Pancreas (tissue), 10 donors: Measurements from ENCODE around the gene ADAMTS2. TPM values are rescaled to one million over a fixed set of nuclear protein-coding genes. Genes with fewer than 3 reads are reported as not detected.
A peak's percentile ranks its signal among the peaks of the same experiment; 100 is the strongest.

Source experiments
- ATAC-seq, 4 donors: fragments of 200-7000 bp; cut with Tn5 transposase; one replicate each; pipeline versions ENCODE4 v1.8.0 to v1.9.1; 2020; ENCODE audit warnings: mild to moderate bottlenecking in 4 of 4, moderate library complexity in 4 of 4
- DNase-seq, 6 donors: peaks; one replicate each; pipeline ENCODE4 v3.0.0-alpha.2; 2020
- FAIRE-seq: peaks from 2 replicates; lab custom pipeline; 2012; peaks lifted over from hg19 to GRCh38; lab: Jason Lieb, UNC
- H3K27ac ChIP-seq, 4 donors: fragments of 200-600 bp; sonication (generic); 1 replicate in 3 of 4; 2 replicates in 1 of 4; pipeline versions ENCODE4 v1.5.0 to v1.8.0; 2020
- H3K27me3 ChIP-seq, 4 donors: fragments of 200-600 bp; one replicate each; pipeline ENCODE4 v1.8.0; 2021
- H3K36me3 ChIP-seq, 3 donors: fragments of 200-600 bp; sonication (generic) in 1 of 3; one replicate each; pipeline versions ENCODE4 v1.5.0 to v1.8.0; 2020 to 2021
- H3K4me1 ChIP-seq, 3 donors: fragments of 200-600 bp; one replicate each; pipeline ENCODE4 v1.8.0; 2021
- H3K4me3 ChIP-seq, 4 donors: fragments of 200-600 bp; sonication (generic) in 2 of 4; one replicate each; pipeline versions ENCODE4 v1.5.0 to v1.8.0; 2020 to 2021
- H3K9me3 ChIP-seq, 4 donors: fragments of 200-600 bp; one replicate each; pipeline ENCODE4 v1.8.0; 2021
- CTCF ChIP-seq, 4 donors: fragments of 200-600 bp; sonication (generic) in 3 of 4; IDR thresholded peaks; one replicate each; pipeline versions ENCODE4 v1.5.0 to v1.8.0; 2021; ENCODE audit warnings: antibody characterized with exemption in 4 of 4
- WGBS, 2 donors: extraction: QIAGEN DNeasy Blood & Tissue Kit; methylation state at CpG; one replicate each; pipeline ENCODE4 v1.1.7; 2013; 5-methylcytosine and 5-hydroxymethylcytosine counted together
- intact Hi-C, 3 donors: fragments of 100-400 bp; cut with DNase I; formaldehyde crosslinking; loops; one replicate each; pipeline versions ENCODE4 v1.11.1 to v1.14.2; 2022
- polyA plus RNA-seq, 2 donors: library from polyadenylated mRNA; stranded (reverse); fragments of 200-250 nt; gene quantifications; one replicate each; pipeline ENCODE4 v1.2.3, GENCODE V29; 2013
- total RNA-seq, 6 donors: library from RNA; stranded (reverse); fragmentation: NEBNext Ultra II Directional in 4 of 6; extraction: Animal tissue kit (Norgen Biotek cat#: 25700) in 4 of 6; gene quantifications; one replicate each; pipeline versions ENCODE4 v1.2.1 to v1.2.4, GENCODE V29; 2021 to 2023
- donor health status: healthy with polysubstance abuse.
- donor health status: DM: no; HTN: no; CAD: no; lungs with moderate emphysema.
- donor health status: DM: no; HTN: no; CAD: no.
- donor health status: control.
- donor health status: control.
- donor health status: Bipolar disorder and iron deficiency.
- donor health status: DM: yes; HTN: yes; CAD: no.
- donor health status: DM: no; HTN: no; CAD: no.
- donor health status: DM: no; HTN: no; CAD: no.
- donor health status: DM: yes; HTN: yes; CAD: no.

Gene ADAMTS2
- total and polyA plus RNA-seq, 8 donors = 1.3 to 18.5 (median 5.8) TPM

DNA sequence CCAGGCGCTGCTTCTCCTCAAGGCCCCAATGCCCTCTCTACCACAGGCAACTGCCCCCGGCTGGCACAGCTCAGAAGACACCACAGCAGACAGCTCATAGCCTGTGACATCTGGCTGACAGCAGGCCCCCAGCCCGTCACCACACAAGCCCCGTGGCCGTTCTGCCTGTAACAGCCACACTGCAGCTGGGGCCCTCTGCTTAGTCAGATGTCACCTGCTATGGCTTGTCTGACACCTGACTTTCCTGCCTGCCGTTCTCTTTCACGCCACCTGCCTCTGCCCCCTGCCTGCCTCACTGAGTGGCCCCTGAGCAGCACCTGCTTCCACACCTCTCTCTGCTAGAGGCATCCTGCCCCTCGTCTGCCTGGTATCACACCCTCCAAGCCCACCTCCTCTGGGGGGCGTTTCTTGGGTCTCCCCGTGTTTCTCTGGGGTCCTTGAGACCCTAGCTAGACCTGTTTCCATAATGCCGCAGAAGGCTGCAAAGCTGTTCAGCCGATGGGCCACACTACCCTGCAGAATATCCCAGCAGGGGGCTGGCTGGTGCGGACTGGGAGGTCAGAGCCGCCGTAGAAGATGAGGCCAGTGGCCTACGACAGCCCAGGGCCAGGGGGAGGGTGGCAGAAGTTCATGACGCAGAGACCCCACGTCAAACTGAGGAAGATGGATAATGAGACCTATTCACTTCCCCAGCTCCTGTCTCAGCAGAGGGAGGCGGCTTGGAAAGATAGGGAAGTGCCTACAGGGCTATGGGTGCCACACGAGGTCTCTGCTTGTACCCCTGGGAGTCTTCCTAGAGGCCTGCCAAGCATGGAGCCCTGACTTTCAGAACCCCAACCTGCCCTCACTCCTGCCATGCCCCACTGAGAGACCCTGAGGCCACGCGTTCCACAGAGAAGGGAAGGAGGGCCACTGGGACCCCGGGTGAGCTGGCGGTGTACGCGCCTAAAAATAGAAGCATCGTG is 190.0 kb downstream of the ADAMTS2 start:
- no peaks in the 10 kb centered on the region for H3K27me3 ChIP-seq
- no peak overlapping the region for H3K4me3 ChIP-seq
- no peaks in the 10 kb centered on the region for H3K36me3 ChIP-seq
- no peaks in the 10 kb centered on the region for H3K4me1 ChIP-seq
- no peaks in the 10 kb centered on the region for H3K9me3 ChIP-seq
- WGBS, 2 donors = 53 to 55% methylated on average over 27 of the region's 27 CpGs
- intact Hi-C loops = no loop called here
- FAIRE-seq (no peak), ATAC-seq (no peak), DNase-seq (no peak)
- TF ChIP-seq CTCF (IDR thresholded peaks at IDR 0.05) = no peak
- H3K27ac ChIP-seq = no peak overlapping the region

DNA sequence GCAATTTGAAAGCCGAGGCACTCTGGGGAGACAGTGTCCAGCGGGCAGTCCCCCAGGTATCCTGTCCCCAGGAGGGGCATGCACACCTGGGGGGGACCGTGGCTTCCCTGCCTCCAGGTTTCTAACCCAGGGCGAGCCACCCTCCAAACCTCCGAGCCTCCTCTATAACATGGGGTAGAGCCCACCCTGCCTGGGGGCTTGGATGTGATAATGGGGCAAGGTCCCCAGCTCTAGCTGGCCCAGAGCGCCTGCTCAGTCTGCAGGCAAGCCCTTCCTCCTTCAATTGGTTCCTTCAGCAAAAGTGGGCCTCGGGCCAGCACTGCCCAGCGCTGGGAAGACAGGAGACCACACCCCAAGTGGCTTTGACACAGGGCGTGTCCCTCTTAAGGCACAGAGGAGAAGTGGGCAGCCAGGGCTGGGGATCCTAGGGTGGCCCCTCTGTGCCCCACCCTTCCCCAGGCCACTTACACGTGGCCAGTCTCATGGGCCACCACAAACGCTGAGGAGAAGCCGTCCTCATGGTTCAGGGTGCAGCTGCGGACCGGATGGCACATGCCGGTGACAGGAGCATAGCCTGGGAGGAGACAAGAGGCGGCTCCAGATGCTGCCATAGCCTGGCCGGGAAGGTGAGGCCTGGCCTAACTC is 190.8 kb downstream of the ADAMTS2 start:
- no peak for DNase-seq
- H3K9me3 ChIP-seq = no peaks in the 10 kb centered on the region
- WGBS, 2 donors = 61 to 73% methylated on average over 17 of the region's 17 CpGs
- H3K36me3 ChIP-seq = no peaks in the 10 kb centered on the region
- ATAC-seq = no peak
- no peaks in the 10 kb centered on the region for H3K27me3 ChIP-seq
- TF ChIP-seq CTCF (IDR thresholded peaks at IDR 0.05) = no peak
- no peaks in the 10 kb centered on the region for H3K4me1 ChIP-seq
- no peak overlapping the region for H3K4me3 ChIP-seq
- no peak overlapping the region for H3K27ac ChIP-seq
- FAIRE-seq = no peak
- intact Hi-C loops = no loop called here

- ATAC-seq = no peak
- Histone ChIP-seq H3K9me3 (no peaks in the 10 kb centered on the region), H3K4me1 (no peaks in the 10 kb centered on the region), H3K4me3 (no peak overlapping the region), H3K27me3 (no peaks in the 10 kb centered on the region), H3K27ac (no peak overlapping the region), H3K36me3 (no peaks in the 10 kb centered on the region)
- intact Hi-C loops = no loop called here
- FAIRE-seq = no peak
- no peak for DNase-seq
- no peak for TF ChIP-seq CTCF (IDR thresholded peaks at IDR 0.05)
- 75 to 84% methylated on average over 22 of the region's 22 CpGs for WGBS, 2 donors
Observed at GRCh38 chr5:179153921-179154345, 191.3 kb downstream of the ADAMTS2 start.

GRCh38 chr5:179153341-179153901 is 191.8 kb downstream of the ADAMTS2 start:
- Histone ChIP-seq H3K4me3 (no peak overlapping the region), H3K4me1 (no peaks in the 10 kb centered on the region), H3K9me3 (no peaks in the 10 kb centered on the region), H3K36me3 (no peaks in the 10 kb centered on the region), H3K27me3 (no peaks in the 10 kb centered on the region), H3K27ac (no peak overlapping the region)
- ATAC-seq = no peak
- DNase-seq = peak in 1 of 6 donors; percentile 45
- intact Hi-C loops = no loop called here
- TF ChIP-seq CTCF (IDR thresholded peaks at IDR 0.05) = no peak
- WGBS, 2 donors = 75 to 85% methylated on average over 23 to 24 of the region's 24 CpGs
- no peak for FAIRE-seq
